WTC11 (cell line): ENCODE results near the gene KDM2A. TPM values are rescaled to one million over a fixed set of nuclear protein-coding genes. Genes with fewer than 3 reads are reported as not detected.

Experiments
- ATAC-seq: fragments of 200-7000 bp; cut with Tn5 transposase; 2 replicates; pipeline ENCODE4 v1.10.0; 2021; ENCODE audit warnings: mild to moderate bottlenecking, moderate library complexity
- CTCF ChIA-PET: fragments of 300-600 bp; sonication (Branson Sonifier 250); formaldehyde crosslinking; loops from one replicate; lab custom pipeline; 2021; ENCODE audit warnings: antibody characterized with exemption; lab: Charles Lee
- POLR2A ChIA-PET: fragments of 350-600 bp; sonication (Branson Sonifier 250); formaldehyde crosslinking; loops from one replicate; lab custom pipeline; 2021; ENCODE audit warnings: antibody characterized with exemption; lab: Charles Lee
- DNase-seq: peaks from one replicate; pipeline ENCODE4 v3.0.0; 2021; ENCODE audit warnings: low spot score
- H3K27ac Mint-ChIP-seq: 2 replicates; pipeline ENCODE4 v1.8.0; 2021; ENCODE audit warnings: mixed read lengths
- H3K27me3 Mint-ChIP-seq: 2 replicates; pipeline ENCODE4 v1.8.0; 2021; ENCODE audit warnings: low read depth, mild to moderate bottlenecking, moderate library complexity, mixed read lengths
- H3K36me3 Mint-ChIP-seq: 2 replicates; pipeline ENCODE4 v1.8.0; 2021; ENCODE audit warnings: mixed read lengths
- H3K4me1 Mint-ChIP-seq: 2 replicates; pipeline ENCODE4 v1.8.0; 2022; ENCODE audit warnings: mixed read lengths
- H3K4me3 Mint-ChIP-seq: 2 replicates; pipeline ENCODE4 v1.8.0; 2021; ENCODE audit warnings: mild to moderate bottlenecking, moderate library complexity, mixed read lengths
- H3K9me3 Mint-ChIP-seq: 2 replicates; pipeline ENCODE4 v1.8.0; 2021; ENCODE audit warnings: mixed read lengths
- ATF1 ChIP-seq: sonication (generic); formaldehyde crosslinking; IDR thresholded peaks from 2 replicates; pipeline ENCODE4 v1.8.1; 2023; ENCODE audit warnings: mild to moderate bottlenecking, moderate library complexity, missing genetic modification reagents
- EMX1 ChIP-seq: fragments of 250-450 bp; sonication (Bioruptor Pico); IDR thresholded peaks from 2 replicates; pipeline ENCODE4 v1.8.0; 2021; ENCODE audit warnings: mild to moderate bottlenecking
- ETV6 ChIP-seq: sonication (generic); formaldehyde crosslinking; IDR thresholded peaks from 2 replicates; pipeline ENCODE4 v1.8.1; 2022; ENCODE audit warnings: mild to moderate bottlenecking, missing genetic modification reagents
- GTF2I ChIP-seq: fragments of 250-450 bp; sonication (Bioruptor Pico); conservative IDR thresholded peaks from 2 replicates; pipeline ENCODE4 v1.4.0; 2021; ENCODE audit warnings: mild to moderate bottlenecking
- IRF2 ChIP-seq: sonication (generic); formaldehyde crosslinking; IDR thresholded peaks from 2 replicates; pipeline ENCODE4 v1.8.0; 2022; ENCODE audit warnings: low read depth, missing genetic modification reagents, borderline replicate concordance
- JAZF1 ChIP-seq: fragments of 250-450 bp; sonication (Bioruptor Pico); IDR thresholded peaks from 2 replicates; pipeline ENCODE4 v1.9.0; 2021; ENCODE audit warnings: moderate library complexity, mild to moderate bottlenecking, inconsistent platforms
- JUN ChIP-seq: sonication (generic); formaldehyde crosslinking; IDR thresholded peaks from 2 replicates; pipeline ENCODE4 v1.8.0; 2023; ENCODE audit warnings: mild to moderate bottlenecking, missing genetic modification reagents
- KAT7 ChIP-seq: sonication (generic); formaldehyde crosslinking; IDR thresholded peaks from 2 replicates; pipeline ENCODE4 v1.8.1; 2023; ENCODE audit warnings: missing genetic modification reagents, mild to moderate bottlenecking, borderline replicate concordance
- NR3C1 ChIP-seq: sonication (generic); formaldehyde crosslinking; conservative IDR thresholded peaks from 2 replicates; pipeline ENCODE4 v1.8.1; 2023; ENCODE audit warnings: low read depth, mild to moderate bottlenecking, missing genetic modification reagents
- OVOL2 ChIP-seq: fragments of 250-450 bp; sonication (Bioruptor Pico); IDR thresholded peaks from 2 replicates; pipeline ENCODE4 v1.9.0; 2021; ENCODE audit warnings: mild to moderate bottlenecking, borderline replicate concordance
- RELA ChIP-seq: sonication (generic); formaldehyde crosslinking; IDR thresholded peaks from 2 replicates; pipeline ENCODE4 v1.8.1; 2022; ENCODE audit warnings: missing genetic modification reagents, mild to moderate bottlenecking, borderline replicate concordance
- SMAD4 ChIP-seq: sonication (generic); formaldehyde crosslinking; IDR thresholded peaks from 2 replicates; pipeline ENCODE4 v1.8.0; 2022; ENCODE audit warnings: mild to moderate bottlenecking, missing genetic modification reagents
- SOX15 ChIP-seq: fragments of 250-450 bp; sonication (Bioruptor Pico); IDR thresholded peaks from 2 replicates; pipeline ENCODE4 v1.9.0; 2021; ENCODE audit warnings: mild to moderate bottlenecking
- SP1 ChIP-seq: sonication (generic); formaldehyde crosslinking; conservative IDR thresholded peaks from 2 replicates; pipeline ENCODE4 v1.8.1; 2022; ENCODE audit warnings: missing genetic modification reagents
- TCF7 ChIP-seq: sonication (generic); formaldehyde crosslinking; IDR thresholded peaks from 2 replicates; pipeline ENCODE4 v1.8.0; 2022; ENCODE audit warnings: mild to moderate bottlenecking, low read depth, missing genetic modification reagents, moderate library complexity
- TEAD1 ChIP-seq: sonication (generic); formaldehyde crosslinking; IDR thresholded peaks from 2 replicates; pipeline ENCODE4 v1.8.0; 2022; ENCODE audit warnings: mild to moderate bottlenecking, missing genetic modification reagents
- TEAD4 ChIP-seq: sonication (generic); formaldehyde crosslinking; IDR thresholded peaks from 2 replicates; pipeline ENCODE4 v1.8.0; 2022; ENCODE audit warnings: mild to moderate bottlenecking, missing genetic modification reagents
- TP53 ChIP-seq: sonication (generic); formaldehyde crosslinking; IDR thresholded peaks from 2 replicates; pipeline ENCODE4 v1.8.1; 2023; ENCODE audit warnings: mild to moderate bottlenecking, missing genetic modification reagents
- USF2 ChIP-seq: sonication (generic); formaldehyde crosslinking; IDR thresholded peaks from 2 replicates; pipeline ENCODE4 v1.8.1; 2023; ENCODE audit warnings: mild to moderate bottlenecking, missing genetic modification reagents, moderate library complexity
- ZNF121 ChIP-seq: sonication (generic); formaldehyde crosslinking; IDR thresholded peaks from 2 replicates; pipeline ENCODE4 v1.8.0; 2023; ENCODE audit warnings: missing genetic modification reagents
- ZNF671 ChIP-seq: fragments of 250-450 bp; sonication (Bioruptor Pico); IDR thresholded peaks from 2 replicates; pipeline ENCODE4 v1.8.0; 2021; ENCODE audit warnings: mild to moderate bottlenecking
- total RNA-seq: library from RNA; stranded (reverse); gene quantifications from 3 replicates; pipeline ENCODE4 v1.2.3, GENCODE V29; 2021
- TF ChIP-seq, protein P1 (sequence below): sonication (generic); formaldehyde crosslinking; IDR thresholded peaks from 2 replicates; pipeline ENCODE4 v1.8.0; 2022; ENCODE audit warnings: mild to moderate bottlenecking, missing genetic modification reagents
- TF ChIP-seq, protein P2 (sequence below): sonication (generic); formaldehyde crosslinking; IDR thresholded peaks from 2 replicates; pipeline ENCODE4 v1.8.1; 2023; ENCODE audit warnings: mild to moderate bottlenecking, missing genetic modification reagents, moderate library complexity
- TF ChIP-seq, protein P3 (sequence below): fragments of 250-450 bp; sonication (Bioruptor Pico); conservative IDR thresholded peaks from 2 replicates; pipeline ENCODE4 v1.9.0; 2021; ENCODE audit warnings: mild to moderate bottlenecking

The KDM2A gene
- total RNA-seq, 1 experiment from 2014 or later, result 58.0 TPM

DNA sequence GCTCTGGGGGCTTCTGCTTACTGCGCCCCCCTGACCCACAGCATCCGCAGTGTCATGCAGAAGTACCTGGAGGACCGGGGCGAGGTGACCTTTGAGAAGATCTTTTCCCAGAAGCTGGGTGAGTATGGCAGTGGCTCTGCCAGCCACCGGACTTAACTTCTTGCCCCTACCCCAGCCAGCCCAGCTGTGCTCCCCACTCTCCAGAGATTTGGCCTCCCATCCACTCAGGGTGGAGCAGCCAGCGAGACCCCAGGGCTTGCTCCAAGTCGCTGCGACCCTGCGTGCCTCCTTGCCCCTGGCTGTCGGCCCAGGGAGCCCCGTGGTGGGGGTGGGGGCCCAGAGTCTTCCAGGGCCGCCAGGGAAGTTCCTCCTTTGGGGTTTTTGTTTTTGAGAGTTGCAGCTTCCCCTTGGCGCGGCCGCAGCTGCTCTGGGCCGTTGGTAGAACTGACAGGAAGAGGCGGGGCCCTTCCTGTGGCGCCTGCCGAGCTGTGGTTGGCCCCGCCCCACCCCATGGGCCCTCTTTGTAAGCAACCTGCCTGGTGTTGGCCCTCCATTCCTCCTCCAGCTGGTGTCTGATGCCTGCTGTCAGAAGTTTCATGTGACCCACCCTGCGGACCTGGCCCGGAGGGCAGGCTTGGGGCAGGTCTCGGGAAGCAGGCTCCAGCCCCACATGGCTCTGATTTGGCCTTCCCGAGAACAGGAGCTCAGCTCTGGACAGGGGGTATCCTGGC lies 158.3 kb downstream of the KDM2A start (continued):
- TF ChIP-seq ETV6 (CRISPR knock-in tag) (no peak), TCF7 (CRISPR knock-in tag) (no peak)

- ATAC-seq (no peak), DNase-seq (no peak)
- Mint-ChIP-seq H3K4me3 (no peak overlapping the region), H3K4me1 (peaks cover 26% of the 10 kb centered on the region), H3K27me3 (no peaks in the 10 kb centered on the region), H3K36me3 (peaks cover 18% of the 10 kb centered on the region), H3K9me3 (no peaks in the 10 kb centered on the region), H3K27ac (no peak overlapping the region)
- POLR2A ChIA-PET, result interaction anchor here (1.1 to 2.2 kb wide), 2 partner anchors 11 to 23 kb away, joined by 3 to 15 read pairs; partner anchors contain the start of gene ANKRD13D
- TF ChIP-seq GTF2I (CRISPR knock-in tag) (no peak), TEAD1 (no peak), NR3C1 (CRISPR knock-in tag) (no peak)
- TF ChIP-seq, protein P1, sequence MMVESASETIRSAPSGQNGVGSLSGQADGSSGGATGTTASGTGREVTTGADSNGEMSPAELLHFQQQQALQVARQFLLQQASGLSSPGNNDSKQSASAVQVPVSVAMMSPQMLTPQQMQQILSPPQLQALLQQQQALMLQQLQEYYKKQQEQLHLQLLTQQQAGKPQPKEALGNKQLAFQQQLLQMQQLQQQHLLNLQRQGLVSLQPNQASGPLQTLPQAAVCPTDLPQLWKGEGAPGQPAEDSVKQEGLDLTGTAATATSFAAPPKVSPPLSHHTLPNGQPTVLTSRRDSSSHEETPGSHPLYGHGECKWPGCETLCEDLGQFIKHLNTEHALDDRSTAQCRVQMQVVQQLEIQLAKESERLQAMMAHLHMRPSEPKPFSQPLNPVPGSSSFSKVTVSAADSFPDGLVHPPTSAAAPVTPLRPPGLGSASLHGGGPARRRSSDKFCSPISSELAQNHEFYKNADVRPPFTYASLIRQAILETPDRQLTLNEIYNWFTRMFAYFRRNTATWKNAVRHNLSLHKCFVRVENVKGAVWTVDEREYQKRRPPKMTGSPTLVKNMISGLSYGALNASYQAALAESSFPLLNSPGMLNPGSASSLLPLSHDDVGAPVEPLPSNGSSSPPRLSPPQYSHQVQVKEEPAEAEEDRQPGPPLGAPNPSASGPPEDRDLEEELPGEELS (CRISPR knock-in tag), result 0 out of 2 replicates have a peak, but pooled peaks have one; percentile 39
- CTCF ChIA-PET, result interaction anchor here (1.0 to 2.8 kb wide), 11 partner anchors 8 to 111 kb away, joined by 3 to 27 read pairs (median 4); partner anchors contain the start of genes ANKRD13D and GRK2
Observed at GRCh38 chr11:67278135-67278938, 159.3 kb downstream of the KDM2A start.

GRCh38 chr11:67278939-67279588 lies 160.0 kb downstream of the KDM2A start:
- DNase-seq (no peak), ATAC-seq (no peak)
- H3K36me3 Mint-ChIP-seq, result peaks cover 18% of the 10 kb centered on the region
- POLR2A ChIA-PET, result no interaction called here
- H3K4me3 Mint-ChIP-seq, result no peak overlapping the region
- peak overlapping the region; percentile 57 for H3K27ac Mint-ChIP-seq
- TF ChIP-seq JAZF1 (CRISPR knock-in tag) (no peak), SP1 (CRISPR knock-in tag) (no peak), EMX1 (CRISPR knock-in tag) (no peak), RELA (CRISPR knock-in tag) (no peak), TEAD4 (CRISPR knock-in tag) (no peak), ZNF671 (CRISPR knock-in tag) (no peak), TP53 (CRISPR knock-in tag) (no peak), SOX15 (CRISPR knock-in tag) (no peak), OVOL2 (no peak), JUN (CRISPR knock-in tag) (no peak), KAT7 (CRISPR knock-in tag) (no peak), SMAD4 (CRISPR knock-in tag) (no peak), USF2 (no peak), IRF2 (CRISPR knock-in tag) (no peak), ZNF121 (CRISPR knock-in tag) (no peak), ATF1 (no peak)
- TF ChIP-seq, protein P2, sequence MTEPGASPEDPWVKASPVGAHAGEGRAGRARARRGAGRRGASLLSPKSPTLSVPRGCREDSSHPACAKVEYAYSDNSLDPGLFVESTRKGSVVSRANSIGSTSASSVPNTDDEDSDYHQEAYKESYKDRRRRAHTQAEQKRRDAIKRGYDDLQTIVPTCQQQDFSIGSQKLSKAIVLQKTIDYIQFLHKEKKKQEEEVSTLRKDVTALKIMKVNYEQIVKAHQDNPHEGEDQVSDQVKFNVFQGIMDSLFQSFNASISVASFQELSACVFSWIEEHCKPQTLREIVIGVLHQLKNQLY, result no peak
- TF ChIP-seq, protein P1 (CRISPR knock-in tag), result no peak
- TF ChIP-seq, protein P3, sequence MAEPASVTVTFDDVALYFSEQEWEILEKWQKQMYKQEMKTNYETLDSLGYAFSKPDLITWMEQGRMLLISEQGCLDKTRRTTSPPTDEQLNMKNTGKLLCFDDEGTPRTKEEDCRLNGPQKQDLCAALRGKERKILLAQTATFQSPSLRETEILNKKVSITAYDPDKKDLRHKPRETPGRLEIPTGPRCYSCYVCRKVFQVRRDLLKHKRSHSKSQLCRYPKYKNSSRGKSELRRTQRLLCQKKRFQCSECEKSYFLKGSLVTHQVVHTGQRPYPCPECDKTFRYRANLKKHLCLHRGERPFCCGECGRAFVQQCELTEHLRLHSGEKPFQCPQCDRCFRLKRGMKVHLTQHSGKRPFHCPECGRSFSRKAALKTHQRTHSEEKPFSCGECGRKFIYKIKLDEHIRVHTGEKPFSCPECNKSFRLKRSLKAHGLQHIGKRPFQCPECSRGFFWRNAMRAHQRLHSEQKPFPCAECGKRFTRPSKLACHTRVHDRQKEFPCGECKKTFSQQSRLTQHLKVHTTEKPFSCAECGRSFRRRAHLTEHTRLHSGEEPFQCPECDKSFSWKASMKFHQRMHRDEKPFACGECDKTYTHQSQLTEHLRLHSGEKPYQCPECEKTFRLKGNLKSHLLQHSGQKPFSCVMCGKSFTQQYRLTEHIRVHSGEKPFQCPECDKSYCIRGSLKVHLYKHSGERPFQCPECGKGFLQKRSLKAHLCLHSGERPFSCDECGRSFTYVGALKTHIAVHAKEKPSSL (CRISPR knock-in tag), result no peak
- TF ChIP-seq, all 79 proteins: peak for 0
- H3K27me3 Mint-ChIP-seq, result no peaks in the 10 kb centered on the region
- H3K4me1 Mint-ChIP-seq, result peaks cover 26% of the 10 kb centered on the region
- CTCF ChIA-PET, result interaction anchor here (0.9 to 2.2 kb wide), 2 partner anchors 10 to 17 kb away, joined by 3 to 26 read pairs; partner anchors contain the start of gene ANKRD13D
- H3K9me3 Mint-ChIP-seq, result no peaks in the 10 kb centered on the region
